ENCODE results near the gene SARNP.
A peak's percentile ranks its signal among the peaks of the same experiment; 100 is the strongest.
"Not testable (repeated sequence)": the region's sequence is repeated elsewhere in the genome, so short reads cannot be mapped to it uniquely, and the experiment has no call there.

SARNP gene, protein sequence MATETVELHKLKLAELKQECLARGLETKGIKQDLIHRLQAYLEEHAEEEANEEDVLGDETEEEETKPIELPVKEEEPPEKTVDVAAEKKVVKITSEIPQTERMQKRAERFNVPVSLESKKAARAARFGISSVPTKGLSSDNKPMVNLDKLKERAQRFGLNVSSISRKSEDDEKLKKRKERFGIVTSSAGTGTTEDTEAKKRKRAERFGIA

DNA sequence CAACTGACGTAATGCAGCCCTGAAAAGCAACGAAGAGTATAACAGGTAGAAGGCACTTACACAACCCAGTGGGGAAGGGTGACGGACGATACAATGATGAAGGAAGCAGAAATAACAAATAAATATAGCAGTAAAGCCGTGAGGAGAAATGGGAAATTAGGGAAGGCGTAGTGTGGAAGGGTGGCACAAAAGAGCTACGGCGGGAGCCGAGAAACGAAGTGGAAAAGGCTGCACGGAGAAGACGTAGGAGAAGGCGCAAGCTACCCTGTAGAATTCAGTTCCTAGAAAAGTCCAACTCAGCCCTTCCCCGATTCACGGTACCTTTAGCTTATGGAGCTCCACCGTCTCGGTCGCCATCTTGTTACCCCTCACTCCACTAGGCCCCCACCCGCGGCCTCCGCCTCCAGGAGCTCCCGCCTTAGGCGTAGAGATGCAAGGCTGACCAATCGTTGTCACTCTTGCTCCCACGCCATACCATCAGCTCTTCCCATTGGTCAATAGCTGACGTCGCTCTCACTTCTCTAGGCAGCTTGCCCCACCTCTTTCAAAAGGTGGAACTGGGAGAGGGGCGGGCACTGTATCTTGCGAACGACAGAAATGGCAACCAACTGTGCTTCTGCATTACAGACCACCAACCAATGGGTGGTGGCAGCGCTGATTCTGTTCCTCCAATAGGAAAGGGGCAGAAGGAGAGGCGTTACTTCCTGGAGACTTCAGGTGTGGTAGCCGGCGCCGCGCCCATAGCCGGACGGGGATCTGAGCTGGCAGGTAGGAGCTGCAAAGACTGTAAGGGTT is at the start of gene SARNP, which contains the start of gene ORMDL2:
TSS of gene SARNP (minus strand) at position 380 of the 795 bp plus-strand sequence. CDS start at position 357, 23 bp downstream.
TSS of gene ORMDL2 (plus strand) at position 697 of the 795 bp plus-strand sequence. CDS start 959 bp downstream, outside the sequence.
- Mint-ChIP-seq H3K27me3 (no peaks in the 10 kb centered on the region), H3K36me3 (peaks cover 43% of the 10 kb centered on the region), H3K27ac (no peak within 1 kb of the TSS), H3K4me3 (no peak within 1 kb of the TSS), H3K9me3 (no peaks in the 10 kb centered on the region), H3K4me1 (peaks cover 46% of the 10 kb centered on the region)
- CTCF ChIA-PET: interaction anchor here (0.9 to 6.5 kb wide), 12 partner anchors 12 to 229 kb away, joined by 3 to 33 read pairs (median 5); partner anchors contain the start of genes DNAJC14, PYM1 and RAB5B
- DNase-seq: peak; percentile 99

DNA sequence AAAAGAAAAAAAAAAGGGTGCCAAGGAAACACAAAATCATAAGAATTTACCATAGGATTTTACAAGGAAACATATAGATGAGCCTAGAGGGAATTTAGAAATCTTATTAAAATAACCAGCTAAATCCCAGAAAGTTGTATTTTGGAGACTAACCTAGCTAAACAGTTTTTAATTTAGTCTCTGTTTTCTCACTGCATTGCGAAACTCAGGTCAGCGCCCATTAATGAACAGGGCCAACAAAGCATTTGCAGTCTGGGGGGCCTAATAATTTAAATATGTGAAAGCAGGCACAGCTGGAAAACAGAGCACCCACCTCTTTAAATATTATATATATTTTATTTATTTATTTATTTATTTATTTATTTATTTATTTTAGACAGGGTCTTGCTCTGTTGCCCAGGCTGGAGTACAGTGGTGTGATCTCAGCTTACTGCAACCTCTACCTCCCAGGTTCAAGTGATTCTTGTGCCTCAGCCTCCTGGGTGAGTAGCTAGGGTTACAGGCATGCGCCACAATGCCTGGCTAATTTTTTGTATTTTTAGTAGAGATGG is 49.0 kb upstream of the SARNP start:
- H3K4me3 Mint-ChIP-seq, H3K27ac Mint-ChIP-seq, CTCF ChIA-PET, H3K4me1 Mint-ChIP-seq, H3K36me3 Mint-ChIP-seq, H3K9me3 Mint-ChIP-seq, H3K27me3 Mint-ChIP-seq, DNase-seq: not testable (repeated sequence)

DNA sequence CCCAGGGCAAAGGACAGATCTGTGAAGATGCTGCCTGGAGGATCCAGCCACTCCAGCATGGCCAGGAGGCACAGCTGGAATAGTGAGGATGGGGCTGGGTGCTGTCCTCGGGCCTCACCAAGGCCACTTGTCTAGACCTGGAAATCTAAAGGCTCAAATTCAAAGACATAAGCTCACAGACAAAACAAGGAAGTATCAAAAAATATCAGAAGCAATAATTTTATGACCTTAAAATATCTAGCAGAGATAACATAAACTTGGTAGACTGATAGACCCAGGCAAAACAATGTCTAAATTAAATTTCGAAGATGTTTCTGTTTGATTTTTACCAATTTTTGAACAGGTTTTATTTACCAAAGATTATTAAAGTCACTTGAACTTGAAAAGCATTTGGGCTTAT is 47.8 kb upstream of the SARNP start:
- Mint-ChIP-seq H3K27me3 (no peaks in the 10 kb centered on the region), H3K27ac (no peak overlapping the region), H3K9me3 (peaks cover 4% of the 10 kb centered on the region), H3K4me3 (no peak overlapping the region), H3K36me3 (peaks cover 3% of the 10 kb centered on the region), H3K4me1 (no peaks in the 10 kb centered on the region)
- no peak for DNase-seq
- CTCF ChIA-PET: no interaction called here

DNA sequence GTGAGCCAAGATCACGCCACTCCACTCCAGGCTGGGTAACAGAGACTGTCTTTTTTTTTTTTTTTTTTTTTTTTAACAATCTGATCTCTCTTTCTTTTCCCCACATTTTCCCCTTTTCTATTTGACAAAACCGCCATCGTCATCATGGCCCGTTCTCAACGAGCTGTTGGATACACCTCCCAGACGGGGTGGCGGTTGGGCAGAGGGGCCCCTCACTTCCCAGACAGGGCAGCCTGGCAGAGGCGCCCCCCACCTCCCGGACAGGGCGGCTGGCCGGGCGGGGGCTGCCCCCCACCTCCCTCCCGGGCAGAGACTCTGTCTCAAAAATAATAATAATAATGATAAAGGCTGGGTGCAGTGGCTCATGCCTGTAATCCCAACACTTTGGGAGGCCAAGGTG is 45.4 kb upstream of the SARNP start:
- CTCF ChIA-PET, H3K36me3 Mint-ChIP-seq, H3K9me3 Mint-ChIP-seq: not testable (repeated sequence)

DNA sequence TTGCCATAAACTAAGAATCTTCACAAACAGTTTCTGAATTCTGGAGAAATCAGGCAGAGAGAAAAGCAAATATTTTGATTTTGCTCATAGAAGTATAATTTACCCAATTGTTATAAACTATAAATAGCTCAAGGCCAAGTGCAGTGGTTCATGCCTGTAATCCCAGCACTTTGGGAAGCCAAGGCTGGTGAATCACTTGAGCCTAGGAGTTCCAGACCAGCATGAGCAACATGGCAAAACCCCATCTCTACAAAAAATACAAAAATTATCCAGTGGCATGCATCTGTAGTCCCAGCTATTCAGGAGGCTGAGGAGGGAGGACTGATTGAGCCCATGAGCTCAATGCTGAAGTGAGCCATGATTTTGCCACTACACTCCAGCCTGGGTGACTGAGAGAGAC is 44.8 kb upstream of the SARNP start:
- Mint-ChIP-seq H3K9me3 (peaks cover 4% of the 10 kb centered on the region), H3K27me3 (peaks cover 9% of the 10 kb centered on the region), H3K36me3 (peaks cover 3% of the 10 kb centered on the region), H3K4me3 (no peak overlapping the region), H3K27ac (no peak overlapping the region), H3K4me1 (no peaks in the 10 kb centered on the region)
- CTCF ChIA-PET: no interaction called here
- no peak for DNase-seq

More for the DNA sequence above, 45.4 kb upstream of the SARNP start:
- not testable (repeated sequence) for H3K4me1 Mint-ChIP-seq, H3K4me3 Mint-ChIP-seq, H3K27me3 Mint-ChIP-seq, DNase-seq, H3K27ac Mint-ChIP-seq

DNA sequence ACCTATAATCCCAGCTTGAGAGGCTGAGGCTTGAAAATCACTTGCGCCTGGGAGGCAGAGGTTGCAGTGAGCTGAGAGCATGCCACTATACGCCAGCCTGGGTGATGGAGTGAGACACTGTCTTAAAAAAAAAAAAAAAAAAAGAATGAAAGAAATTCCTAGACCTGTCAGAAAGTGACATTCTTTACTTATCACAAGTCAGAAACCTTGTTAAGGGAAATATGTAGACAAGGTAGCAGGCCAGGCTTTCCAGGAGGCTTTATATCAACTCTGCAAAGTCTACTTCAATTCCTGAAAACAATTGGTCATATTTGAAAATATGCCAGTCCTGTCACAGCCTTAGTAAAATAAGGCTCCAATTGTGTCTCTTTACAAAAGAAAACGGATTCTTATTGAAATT is 44.3 kb upstream of the SARNP start:
- H3K27ac Mint-ChIP-seq: no peak overlapping the region
- no peaks in the 10 kb centered on the region for H3K4me1 Mint-ChIP-seq
- no peak overlapping the region for H3K4me3 Mint-ChIP-seq
- DNase-seq: no peak
- H3K9me3 Mint-ChIP-seq: peaks cover 4% of the 10 kb centered on the region
- H3K36me3 Mint-ChIP-seq: peaks cover 3% of the 10 kb centered on the region
- CTCF ChIA-PET: no interaction called here
- peaks cover 13% of the 10 kb centered on the region for H3K27me3 Mint-ChIP-seq

DNA sequence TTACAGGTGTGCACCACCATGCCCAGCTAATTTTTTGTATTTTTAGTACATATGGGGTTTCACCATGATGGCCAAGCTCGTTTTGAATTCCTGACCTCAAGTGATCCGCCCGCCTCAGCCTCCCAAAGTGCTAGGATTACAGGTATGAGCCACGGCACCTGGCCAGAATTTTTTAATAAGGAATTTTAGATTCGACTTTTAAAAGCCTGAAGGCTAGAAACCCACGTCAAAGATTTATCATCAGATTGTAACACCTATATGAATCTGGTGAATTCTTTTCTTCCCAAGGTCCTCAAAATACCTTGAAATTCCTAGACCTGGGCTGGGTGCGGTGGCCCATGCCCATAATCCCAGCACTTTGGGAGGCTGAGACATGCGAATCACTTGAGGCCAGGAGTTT is 43.9 kb upstream of the SARNP start:
- no peak overlapping the region for H3K4me3 Mint-ChIP-seq

DNA sequence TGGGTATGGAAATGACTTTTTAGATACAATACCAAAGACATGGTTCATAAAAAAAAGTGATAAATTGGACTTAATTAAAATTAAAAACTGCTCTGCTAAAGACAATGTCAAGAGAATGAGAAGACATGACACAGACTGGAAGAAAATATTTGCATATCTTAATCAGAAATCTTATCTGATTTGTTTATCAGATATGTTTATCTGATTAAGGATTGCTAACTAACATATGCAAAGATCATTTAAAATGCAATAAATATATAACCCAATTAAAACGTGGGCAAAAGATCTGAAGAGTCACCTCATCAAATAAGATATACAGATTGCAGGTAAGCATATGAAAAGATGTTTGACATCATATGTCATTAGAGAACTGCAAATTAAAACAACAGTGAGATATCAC is 35.2 kb upstream of the SARNP start:
- Mint-ChIP-seq H3K36me3 (no peaks in the 10 kb centered on the region), H3K4me3 (no peak overlapping the region), H3K27me3 (peaks cover 44% of the 10 kb centered on the region), H3K9me3 (no peaks in the 10 kb centered on the region), H3K4me1 (no peaks in the 10 kb centered on the region), H3K27ac (no peak overlapping the region)
- CTCF ChIA-PET: no interaction called here
- DNase-seq: no peak

More for the DNA sequence above, 43.9 kb upstream of the SARNP start:
- CTCF ChIA-PET: no interaction called here
- Mint-ChIP-seq H3K36me3 (peaks cover 3% of the 10 kb centered on the region), H3K9me3 (peaks cover 4% of the 10 kb centered on the region), H3K4me1 (no peaks in the 10 kb centered on the region), H3K27ac (no peak overlapping the region), H3K27me3 (peaks cover 14% of the 10 kb centered on the region)
- no peak for DNase-seq

DNA sequence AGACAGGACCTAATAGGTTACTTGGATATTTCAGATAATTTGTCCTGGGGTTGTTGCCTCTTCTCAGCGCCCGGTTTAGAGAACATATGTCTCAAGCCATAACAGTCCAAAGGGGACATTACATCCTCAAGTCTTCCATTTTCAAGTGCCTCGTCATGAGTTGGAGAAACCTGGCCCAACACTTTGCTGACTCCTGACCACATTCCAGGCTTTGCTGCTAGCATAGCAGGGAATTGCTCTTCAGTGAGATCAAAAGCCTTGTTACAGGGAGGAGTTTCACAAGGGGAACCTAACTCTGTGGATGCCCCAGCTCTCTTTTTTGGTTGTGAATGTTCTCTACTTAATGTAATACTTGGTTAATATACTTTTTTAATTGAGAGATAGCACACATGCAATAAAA is 33.4 kb upstream of the SARNP start:
- Mint-ChIP-seq H3K27ac (no peak overlapping the region), H3K36me3 (no peaks in the 10 kb centered on the region), H3K4me3 (no peak overlapping the region), H3K4me1 (peaks cover 3% of the 10 kb centered on the region), H3K9me3 (no peaks in the 10 kb centered on the region), H3K27me3 (peaks cover 49% of the 10 kb centered on the region)
- CTCF ChIA-PET: no interaction called here
- no peak for DNase-seq

DNA sequence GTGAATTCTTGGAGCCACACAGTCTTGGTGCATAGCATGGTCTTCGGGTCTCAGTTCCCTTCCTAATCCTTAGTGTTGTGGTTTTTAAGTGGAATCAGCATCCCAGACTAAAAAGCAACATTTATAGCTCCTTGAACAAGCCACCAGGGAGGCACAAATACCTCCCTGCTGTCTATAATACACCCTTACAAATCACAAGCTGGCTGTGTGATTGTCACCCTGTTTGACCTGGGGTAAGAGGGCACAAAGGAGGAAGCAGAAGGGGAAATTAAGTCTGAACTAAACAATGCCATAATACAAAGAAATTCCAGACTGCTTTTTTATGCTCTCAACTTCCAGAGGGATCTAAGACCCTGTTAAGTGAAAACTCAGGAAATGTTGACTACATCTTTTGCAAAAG is 32.9 kb upstream of the SARNP start:
- peaks cover 3% of the 10 kb centered on the region for H3K4me1 Mint-ChIP-seq
- no peak overlapping the region for H3K27ac Mint-ChIP-seq
- no peaks in the 10 kb centered on the region for H3K36me3 Mint-ChIP-seq
- H3K4me3 Mint-ChIP-seq: no peak overlapping the region
- no peaks in the 10 kb centered on the region for H3K9me3 Mint-ChIP-seq
- peaks cover 49% of the 10 kb centered on the region for H3K27me3 Mint-ChIP-seq
- no peak for DNase-seq
- CTCF ChIA-PET: no interaction called here

DNA sequence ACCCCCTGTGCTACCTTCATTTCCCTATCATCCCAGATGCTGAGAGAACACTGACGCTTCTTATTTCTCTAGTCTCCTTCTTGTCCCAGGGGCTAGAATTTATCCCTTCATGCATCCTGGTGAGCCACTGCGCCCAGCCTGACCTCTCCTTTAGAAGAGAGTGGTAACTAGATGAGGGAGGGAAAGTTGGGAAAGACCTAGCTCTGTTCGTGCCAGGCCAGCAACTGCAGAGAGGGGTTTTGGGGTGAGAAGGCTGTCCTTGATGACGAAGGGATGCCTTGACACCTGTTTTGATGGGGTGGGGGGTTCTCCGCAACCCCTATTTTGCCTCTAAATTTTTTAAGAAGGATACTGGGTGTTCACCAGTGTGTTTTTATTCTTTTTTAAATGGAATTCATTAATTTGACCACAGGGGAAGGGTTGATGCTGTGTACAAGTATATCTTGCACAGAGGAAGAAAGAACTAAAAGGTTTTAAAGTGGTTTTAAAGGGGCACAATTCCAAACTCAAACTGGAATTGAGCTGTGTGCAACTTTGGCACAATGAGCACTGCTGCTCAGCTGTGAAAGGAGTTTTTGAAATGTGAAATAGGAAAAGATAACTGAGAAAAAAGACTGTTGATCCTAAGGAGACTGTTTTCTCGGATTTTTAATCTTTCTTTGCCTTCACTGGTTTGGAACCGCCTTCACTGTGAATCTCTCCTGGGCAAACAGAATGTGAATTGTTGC is 32.3 kb upstream of the SARNP start:
- H3K36me3 Mint-ChIP-seq: no peaks in the 10 kb centered on the region
- no peak overlapping the region for H3K4me3 Mint-ChIP-seq
- H3K4me1 Mint-ChIP-seq: peaks cover 3% of the 10 kb centered on the region
- H3K27me3 Mint-ChIP-seq: peaks cover 49% of the 10 kb centered on the region
- no peak overlapping the region for H3K27ac Mint-ChIP-seq
- no peak for DNase-seq
- CTCF ChIA-PET: no interaction called here
- H3K9me3 Mint-ChIP-seq: no peaks in the 10 kb centered on the region

DNA sequence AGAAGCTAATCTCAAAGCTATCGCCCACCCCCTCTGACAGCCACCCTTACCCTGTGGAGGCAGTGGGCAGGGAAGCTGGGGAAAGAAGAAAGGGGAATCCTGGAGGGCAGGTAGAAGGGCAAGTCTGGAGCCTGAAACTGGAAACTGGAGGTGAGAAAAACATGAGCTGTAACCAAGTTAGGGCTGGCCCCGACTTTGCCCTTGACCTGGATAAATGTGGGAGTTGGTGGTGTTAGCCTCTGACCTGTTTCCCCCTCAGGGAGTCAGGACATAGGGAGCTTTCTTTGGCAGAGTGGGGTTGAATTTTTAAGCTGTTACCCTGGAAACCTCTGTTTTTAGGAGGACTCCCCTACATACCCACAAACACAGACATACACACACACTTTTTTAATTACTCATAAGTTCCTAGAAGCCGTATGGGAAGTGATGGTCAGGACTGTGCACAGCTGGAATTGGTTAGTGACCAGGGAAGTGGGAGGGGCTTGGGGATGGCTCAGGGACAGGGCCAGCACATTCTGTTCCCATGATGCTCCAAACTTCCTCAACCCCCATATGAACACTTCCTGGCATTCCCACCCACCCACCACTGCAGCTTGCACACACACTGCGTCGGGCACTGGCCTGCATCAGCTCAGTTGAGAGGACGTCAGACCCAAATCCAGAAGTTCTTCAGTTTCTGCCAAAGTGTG is 30.2 kb upstream of the SARNP start:
- peaks cover 3% of the 10 kb centered on the region for H3K4me1 Mint-ChIP-seq
- no peaks in the 10 kb centered on the region for H3K36me3 Mint-ChIP-seq
- DNase-seq: no peak
- peaks cover 62% of the 10 kb centered on the region for H3K27me3 Mint-ChIP-seq
- H3K27ac Mint-ChIP-seq: no peak overlapping the region
- H3K4me3 Mint-ChIP-seq: no peak overlapping the region
- H3K9me3 Mint-ChIP-seq: no peaks in the 10 kb centered on the region
- CTCF ChIA-PET: interaction anchor here (1.6 kb wide), 1 partner anchor 109 kb away, joined by 5 read pairs; no protein-coding TSS in a partner anchor

DNA sequence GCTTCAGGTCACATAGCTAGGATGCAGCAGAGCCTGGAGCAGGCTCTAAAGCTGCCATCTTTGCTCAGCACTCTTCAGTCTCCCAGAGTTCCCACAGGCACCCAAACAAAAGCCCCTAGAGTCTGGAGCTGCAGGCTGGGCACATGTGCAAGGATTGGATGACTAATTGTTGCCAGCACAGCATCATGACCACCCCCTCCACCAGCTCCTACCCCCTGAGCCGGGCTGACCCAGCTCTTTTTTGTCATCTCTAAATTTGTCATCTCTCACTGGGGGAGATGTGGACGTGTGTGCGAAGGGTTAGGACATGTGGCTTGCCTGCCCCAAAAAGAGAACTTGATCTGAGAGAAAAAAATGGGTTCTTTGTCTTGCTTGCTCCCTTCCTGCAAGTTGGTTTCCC is 29.5 kb upstream of the SARNP start:
- no peak overlapping the region for H3K4me3 Mint-ChIP-seq
- DNase-seq: no peak
- H3K9me3 Mint-ChIP-seq: no peaks in the 10 kb centered on the region
- peaks cover 67% of the 10 kb centered on the region for H3K27me3 Mint-ChIP-seq
- CTCF ChIA-PET: interaction anchor here (1.6 kb wide), 1 partner anchor 109 kb away, joined by 5 read pairs; no protein-coding TSS in a partner anchor
- no peaks in the 10 kb centered on the region for H3K36me3 Mint-ChIP-seq
- H3K4me1 Mint-ChIP-seq: peaks cover 3% of the 10 kb centered on the region
- no peak overlapping the region for H3K27ac Mint-ChIP-seq
